OCI-LY1 (cell line): ENCODE results near the gene MAP4K4.

Experiments
- EZH2 ChIP-seq: fragments of 200-600 bp; sonication (generic), shearing (Covaris generic); IDR thresholded peaks from 2 replicates; pipeline ENCODE4 v1.8.0; 2017; ENCODE audit warnings: borderline replicate concordance, mixed run types, mild to moderate bottlenecking, antibody characterized with exemption, low read length, moderate library complexity, mixed read lengths
- TF ChIP-seq, protein P1 (sequence below): fragments of 200-600 bp; sonication (generic), shearing (Covaris generic); IDR thresholded peaks from 2 replicates; pipeline ENCODE4 v1.5.1; 2017; ENCODE audit warnings: mild to moderate bottlenecking, antibody characterized with exemption, low read length, moderate library complexity, mixed read lengths

- TF ChIP-seq, protein P1, sequence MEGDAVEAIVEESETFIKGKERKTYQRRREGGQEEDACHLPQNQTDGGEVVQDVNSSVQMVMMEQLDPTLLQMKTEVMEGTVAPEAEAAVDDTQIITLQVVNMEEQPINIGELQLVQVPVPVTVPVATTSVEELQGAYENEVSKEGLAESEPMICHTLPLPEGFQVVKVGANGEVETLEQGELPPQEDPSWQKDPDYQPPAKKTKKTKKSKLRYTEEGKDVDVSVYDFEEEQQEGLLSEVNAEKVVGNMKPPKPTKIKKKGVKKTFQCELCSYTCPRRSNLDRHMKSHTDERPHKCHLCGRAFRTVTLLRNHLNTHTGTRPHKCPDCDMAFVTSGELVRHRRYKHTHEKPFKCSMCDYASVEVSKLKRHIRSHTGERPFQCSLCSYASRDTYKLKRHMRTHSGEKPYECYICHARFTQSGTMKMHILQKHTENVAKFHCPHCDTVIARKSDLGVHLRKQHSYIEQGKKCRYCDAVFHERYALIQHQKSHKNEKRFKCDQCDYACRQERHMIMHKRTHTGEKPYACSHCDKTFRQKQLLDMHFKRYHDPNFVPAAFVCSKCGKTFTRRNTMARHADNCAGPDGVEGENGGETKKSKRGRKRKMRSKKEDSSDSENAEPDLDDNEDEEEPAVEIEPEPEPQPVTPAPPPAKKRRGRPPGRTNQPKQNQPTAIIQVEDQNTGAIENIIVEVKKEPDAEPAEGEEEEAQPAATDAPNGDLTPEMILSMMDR = no peak
- no peak for TF ChIP-seq EZH2
Observed at GRCh38 chr2:101930019-101930418, 232.5 kb downstream of the MAP4K4 start.
